Left lobe of liver (tissue), 2 donors: ENCODE results near the gene CIRBP. TPM values are rescaled to one million over a fixed set of nuclear protein-coding genes. Genes with fewer than 3 reads are reported as not detected.
"Not testable (repeated sequence)": the region's sequence is repeated elsewhere in the genome, so short reads cannot be mapped to it uniquely, and the experiment has no call there.

Source experiments
- ATAC-seq: fragments of 200-7000 bp; cut with Tn5 transposase; one replicate; pipeline ENCODE4 v1.9.1; 2020; ENCODE audit warnings: mild to moderate bottlenecking, moderate library complexity
- DNase-seq: peaks from one replicate; pipeline ENCODE4 v3.0.0-alpha.2; 2020; ENCODE audit warnings: low spot score
- total RNA-seq: library from RNA; stranded (reverse); gene quantifications from one replicate; pipeline ENCODE4 v1.2.1, GENCODE V29; 2021
- donor health status: DM: no; HTN: no; CAD: no; lungs with moderate emphysema.
- donor health status: DM: no; HTN: yes; CAD: no.

The CIRBP gene
- total RNA-seq, 1 donor from 2014 or later, result 125 TPM

GRCh38 chr19:1243768-1244692 lies 25.1 kb upstream of the CIRBP start:
- peak; percentile 47 for ATAC-seq
- DNase-seq, result peak; percentile 95

- ATAC-seq (peak; percentile 37), DNase-seq (peak; percentile 99)
These were observed 24.3 kb upstream of the CIRBP start for GRCh38 chr19:1244693-1245451.

GRCh38 chr19:1245494-1246264 lies 23.5 kb upstream of the CIRBP start:
- DNase-seq (peak; percentile 94), ATAC-seq (peak; percentile 14)

DNA sequence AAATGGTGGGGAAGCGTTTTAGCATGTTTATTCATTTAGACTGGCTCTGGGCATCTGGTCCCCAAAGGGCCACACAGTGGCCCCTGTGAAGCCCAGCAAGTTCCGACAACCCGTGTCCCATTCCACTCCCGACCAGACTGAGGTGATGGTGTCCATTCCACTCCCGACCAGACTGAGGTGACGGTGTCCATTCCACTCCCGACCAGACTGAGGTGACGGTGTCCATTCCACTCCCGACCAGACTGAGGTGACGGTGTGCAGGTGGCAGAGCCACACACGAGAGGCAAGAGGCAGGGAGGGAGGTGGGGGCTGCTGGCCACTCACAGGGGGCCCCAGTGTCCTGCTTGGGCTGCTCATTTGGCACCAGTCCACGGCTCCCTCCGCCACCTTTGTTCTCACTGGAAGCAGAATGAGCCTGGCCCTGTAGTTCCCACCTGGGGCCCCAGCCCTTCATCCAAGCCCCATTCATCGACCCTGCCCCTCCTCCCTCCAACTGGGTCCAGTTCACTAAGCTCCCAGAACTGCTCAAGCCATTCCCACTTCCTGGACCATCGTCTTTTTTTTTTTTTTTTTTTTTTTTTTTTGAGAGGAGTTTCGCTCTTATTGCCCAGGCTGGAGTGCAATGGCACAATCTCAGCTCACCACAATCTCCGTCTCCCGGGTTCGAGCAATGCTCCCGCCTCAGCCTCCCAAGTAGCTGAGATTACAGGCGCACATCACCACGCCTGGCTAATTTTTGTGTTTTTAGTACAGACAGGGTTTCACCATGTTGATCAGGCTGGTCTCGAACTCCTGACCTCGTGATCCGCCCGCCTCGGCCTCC lies 22.7 kb upstream of the CIRBP start:
- ATAC-seq, result not testable (repeated sequence)
- DNase-seq, result peak; percentile 61

- ATAC-seq (peak; percentile 5), DNase-seq (no peak)
These were observed 21.4 kb upstream of the CIRBP start for GRCh38 chr19:1247748-1248138.

GRCh38 chr19:1248139-1248785 lies 20.9 kb upstream of the CIRBP start, which contains the start of gene MIDN:
TSS of gene MIDN (plus strand) at chr19:1248583. CDS start at chr19:1250297, 1,714 bp downstream.
- ATAC-seq, result peak; percentile 33
- peak; percentile 92 for DNase-seq

DNA sequence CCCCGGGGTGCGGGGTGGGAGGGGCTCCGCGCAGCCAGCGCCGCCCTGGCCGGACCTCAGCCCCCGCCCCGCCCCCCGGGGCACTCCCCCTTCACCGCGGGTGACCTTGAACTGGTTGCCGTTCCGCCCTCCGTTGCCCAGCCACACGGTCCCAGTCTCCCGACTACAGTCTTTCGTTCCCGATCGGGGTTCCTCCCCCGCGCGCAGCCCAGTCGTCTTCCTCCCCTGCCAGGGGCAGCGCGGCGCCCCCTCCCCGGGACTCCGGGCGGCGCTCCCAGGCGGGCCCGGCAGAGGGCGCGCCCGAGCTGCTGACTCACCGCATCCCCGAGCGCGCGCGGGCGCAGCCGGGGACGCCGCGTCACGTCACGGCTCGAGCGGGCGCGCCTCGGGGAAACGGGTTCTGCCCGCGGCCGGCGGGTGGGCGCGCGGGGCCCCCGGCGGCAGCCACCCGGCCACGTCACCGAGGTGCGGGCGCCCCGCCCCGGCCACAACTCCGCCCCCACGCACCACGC lies 20.3 kb upstream of the CIRBP start:
- ATAC-seq (peak; percentile 17), DNase-seq (peak; percentile 91)

DNA sequence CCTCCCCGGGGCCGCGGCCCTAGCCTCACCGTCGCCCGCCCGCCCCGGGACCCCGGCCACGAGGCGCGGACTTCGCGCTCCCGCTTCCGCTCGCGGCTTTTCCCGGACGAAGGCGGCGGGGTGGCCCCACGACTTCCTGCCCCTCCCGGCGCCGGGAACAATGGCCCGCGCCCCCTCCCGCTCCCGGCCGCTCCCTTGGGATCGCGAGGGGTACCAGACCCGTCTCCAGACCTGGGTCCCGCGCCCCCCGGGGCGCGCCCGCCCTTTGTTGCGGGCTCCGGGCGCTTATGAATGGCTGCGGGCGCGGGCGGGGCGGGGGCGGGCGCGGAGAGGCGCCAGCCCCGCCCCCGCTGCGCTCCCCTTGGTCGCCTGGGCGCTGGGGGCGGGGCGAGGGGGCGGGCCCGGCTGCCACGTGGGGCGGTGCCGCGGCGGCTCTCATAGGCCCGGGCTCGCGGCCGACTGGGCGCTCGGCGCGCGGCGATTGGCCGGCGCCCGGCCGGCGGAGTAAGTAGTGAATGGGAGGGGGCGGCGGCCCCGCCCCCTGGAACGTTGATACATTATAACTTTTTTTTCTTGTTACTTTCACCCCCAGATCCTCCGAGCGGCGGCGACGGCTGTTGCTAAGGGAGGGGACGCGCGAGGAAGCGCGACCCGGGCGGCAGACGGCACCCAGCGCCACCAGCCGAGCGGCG lies 19.7 kb upstream of the CIRBP start:
- peak; percentile 31 for ATAC-seq

GRCh38 chr19:1249990-1250436 lies 19.1 kb upstream of the CIRBP start:
- no peak for ATAC-seq
- no peak for DNase-seq

More for the DNA sequence above, 19.7 kb upstream of the CIRBP start:
- peak; percentile 95 for DNase-seq

DNA sequence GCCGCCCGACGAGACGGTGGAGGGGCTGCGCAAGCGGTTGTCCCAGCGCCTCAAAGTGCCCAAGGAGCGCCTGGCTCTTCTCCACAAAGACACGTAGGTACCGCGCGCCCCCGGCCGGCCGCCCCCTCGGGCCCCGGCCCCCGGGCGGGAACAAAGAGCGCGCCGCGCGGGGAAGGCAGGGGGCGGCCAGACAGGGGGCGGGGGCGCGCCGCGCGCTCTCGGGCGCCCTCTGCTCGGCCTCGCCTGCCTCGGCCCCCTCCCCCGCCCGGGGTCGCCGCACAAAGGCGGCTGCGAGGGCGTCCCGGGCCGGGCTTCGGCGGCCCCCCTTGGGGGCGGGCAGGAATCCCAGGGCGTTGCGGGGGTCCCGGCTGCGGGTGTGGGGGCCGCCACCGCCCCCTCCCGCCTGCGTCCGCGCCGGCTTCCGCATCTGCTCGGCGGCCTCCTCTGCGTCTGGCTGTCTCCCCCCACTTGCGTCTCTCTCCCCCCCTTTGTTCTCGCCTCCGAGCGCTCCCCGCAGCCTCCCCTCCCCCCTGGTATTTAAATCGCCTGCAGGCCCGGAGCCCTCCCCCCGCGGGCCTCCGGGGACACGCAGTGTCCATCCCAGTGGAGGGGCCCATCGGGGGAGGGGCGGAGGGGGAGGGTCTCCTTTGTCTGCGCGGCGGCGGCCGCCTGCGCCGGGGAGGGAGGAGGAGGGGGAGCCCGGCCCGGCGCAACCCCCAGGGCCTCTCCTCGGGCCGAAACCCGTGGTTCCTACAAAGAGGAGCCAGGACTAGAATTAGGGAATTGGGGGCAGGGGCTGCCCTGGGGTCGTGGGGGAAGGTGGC lies 18.5 kb upstream of the CIRBP start:
- ATAC-seq, result no peak
- DNase-seq, result peak; percentile 61

DNA sequence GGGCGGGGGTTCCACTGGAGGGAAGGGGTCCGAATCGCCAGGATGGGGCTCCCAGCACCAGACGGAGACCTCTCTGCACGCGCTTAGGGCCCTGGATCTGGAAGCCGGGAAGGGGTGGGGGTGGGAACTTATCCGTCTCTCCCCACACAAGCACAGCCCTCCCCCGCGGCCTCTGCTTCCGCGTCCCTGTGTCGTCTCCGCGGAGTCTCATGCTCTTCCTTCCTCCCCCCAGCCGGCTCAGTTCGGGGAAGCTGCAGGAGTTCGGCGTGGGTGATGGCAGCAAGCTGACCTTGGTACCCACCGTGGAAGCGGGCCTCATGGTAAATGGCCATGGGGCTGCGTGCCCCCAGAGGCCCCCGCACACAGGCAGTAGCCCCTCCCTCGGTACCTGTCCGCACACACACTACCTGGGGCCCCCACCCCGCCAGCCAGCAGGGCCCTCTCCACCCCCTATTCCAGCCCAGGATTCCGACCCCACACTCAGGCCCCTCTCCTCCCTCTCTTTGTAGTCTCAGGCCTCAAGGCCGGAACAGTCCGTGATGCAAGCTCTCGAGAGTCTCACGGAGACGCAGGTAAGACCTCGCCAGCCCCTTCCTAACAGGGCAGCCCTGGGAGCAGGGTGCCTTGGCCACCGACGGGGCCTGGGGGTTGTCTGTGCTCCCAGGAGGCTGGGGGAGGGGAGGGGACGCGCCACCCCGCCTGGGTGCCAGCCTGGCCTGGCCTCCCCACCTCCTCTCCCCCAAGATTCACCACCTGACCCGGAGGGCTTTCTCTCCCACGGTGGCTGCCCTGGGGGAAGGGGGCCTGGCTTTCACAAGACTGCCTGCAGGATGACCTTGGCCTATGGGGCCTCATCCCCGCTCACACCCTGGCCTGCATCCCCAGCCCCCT lies 17.6 kb upstream of the CIRBP start:
- ATAC-seq, result no peak
- DNase-seq, result peak; percentile 75

GRCh38 chr19:1252221-1252820 lies 16.8 kb upstream of the CIRBP start:
- DNase-seq (peak; percentile 83), ATAC-seq (peak; percentile 5)

DNA sequence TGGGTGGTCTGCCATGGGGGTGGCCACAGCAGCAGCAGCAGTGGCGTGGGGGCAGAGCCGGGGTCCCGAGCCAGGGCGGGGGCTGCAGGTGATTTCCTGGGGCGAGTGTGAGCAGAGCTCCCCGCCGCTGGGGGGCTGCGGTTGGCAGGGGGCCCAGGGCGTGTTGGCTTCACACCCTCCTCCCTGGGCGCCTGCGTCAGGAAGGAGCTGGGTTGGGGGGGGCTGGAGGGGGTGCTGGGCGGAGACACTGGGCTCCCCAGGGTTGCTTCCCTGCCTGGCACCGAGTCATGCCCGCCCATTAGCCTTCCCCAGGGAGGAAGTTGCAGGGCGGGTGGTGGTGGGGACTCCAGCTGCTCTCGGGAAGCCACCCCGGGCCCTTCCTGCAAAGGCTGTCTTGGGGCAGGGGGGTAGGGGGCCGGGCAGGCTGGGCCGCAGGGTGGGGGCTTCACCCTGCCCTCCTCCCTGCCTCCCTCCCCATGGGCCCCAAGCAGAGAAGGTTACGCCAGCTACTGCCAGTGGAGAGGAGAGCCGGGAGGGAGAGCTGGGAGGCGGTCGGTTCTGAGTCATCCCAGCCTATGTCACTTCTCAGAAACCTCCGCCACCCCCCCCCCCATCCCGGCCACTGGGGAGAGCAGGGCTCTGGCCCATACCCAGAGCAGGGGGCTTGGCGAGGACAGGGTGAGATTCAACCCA lies 16.2 kb upstream of the CIRBP start:
- DNase-seq, result peak; percentile 82
- ATAC-seq, result peak; percentile 8

- peak; percentile 57 for DNase-seq
- no peak for ATAC-seq
These were observed 15.5 kb upstream of the CIRBP start for GRCh38 chr19:1253514-1254080.

DNA sequence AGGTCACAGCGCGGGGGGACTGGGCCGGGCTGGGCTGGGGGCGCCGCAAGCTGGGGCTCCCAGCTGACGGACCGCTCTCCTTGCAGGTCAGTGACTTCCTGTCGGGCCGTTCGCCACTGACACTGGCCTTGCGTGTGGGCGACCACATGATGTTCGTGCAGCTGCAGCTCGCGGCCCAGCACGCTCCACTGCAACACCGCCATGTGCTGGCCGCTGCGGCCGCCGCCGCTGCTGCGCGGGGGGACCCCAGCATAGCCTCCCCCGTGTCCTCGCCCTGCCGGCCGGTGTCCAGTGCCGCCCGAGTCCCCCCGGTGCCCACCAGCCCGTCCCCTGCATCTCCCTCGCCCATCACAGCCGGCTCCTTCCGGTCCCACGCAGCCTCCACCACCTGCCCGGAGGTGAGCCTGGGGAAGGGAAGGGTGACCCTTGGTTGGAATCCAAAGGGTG lies 15.0 kb upstream of the CIRBP start:
- ATAC-seq (no peak), DNase-seq (peak; percentile 58)
